Stimulated activated CD8-positive, alpha-beta memory T cell treated with anti-CD3 and anti-CD28 coated beads, Interleukin-15, amount 100 ng/mL, for 4 hours (primary cell): ENCODE measurements around the gene PTPRF.

Experiments used
- DNase-seq, 2 donors: peaks; one replicate each; pipeline ENCODE4 v3.0.0-alpha.2; 2020; ENCODE audit warnings: low read depth in 2 of 2

PTPRF gene

DNA sequence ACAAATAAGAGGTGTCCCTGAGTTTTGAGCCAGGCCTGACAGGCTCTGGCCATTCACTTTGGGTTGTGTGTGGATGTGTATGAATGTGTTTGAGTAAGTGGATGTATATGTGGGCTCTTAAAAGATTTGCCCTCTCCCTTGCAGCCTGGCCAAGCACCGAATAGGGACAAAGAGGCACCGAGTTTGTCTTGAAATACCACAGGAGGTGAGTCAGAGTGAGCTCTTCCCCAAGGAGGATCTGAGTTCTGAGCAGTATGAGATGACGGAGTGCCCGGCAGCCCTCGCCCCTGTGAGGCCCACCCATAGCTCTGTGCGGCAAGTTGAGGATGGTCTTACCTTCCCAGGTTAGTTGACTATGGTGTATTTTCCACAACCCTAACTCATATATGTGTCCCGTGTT, 138.3 kb downstream of the PTPRF start:
- DNase-seq, result no peak

DNA sequence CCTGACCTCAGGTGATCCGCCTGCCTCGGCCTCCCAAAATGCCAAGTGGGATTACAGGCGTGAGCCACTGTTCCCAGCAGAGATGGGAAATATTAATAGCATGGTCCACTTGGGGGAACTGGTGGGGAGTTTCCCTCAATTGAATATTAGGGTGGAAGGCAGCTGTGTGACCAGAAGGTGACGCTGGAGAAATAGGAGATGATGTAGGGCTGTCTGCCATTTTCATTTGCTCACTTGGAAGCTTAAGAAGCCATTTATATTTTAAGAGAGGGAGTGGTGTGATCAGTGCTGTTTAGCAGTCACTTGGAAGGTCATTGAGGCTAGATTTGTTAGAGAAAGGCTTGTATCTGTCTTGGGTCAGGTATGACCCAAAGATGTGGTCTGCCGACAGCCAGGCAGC, 139.2 kb downstream of the PTPRF start:
- DNase-seq, result no peak

DNA sequence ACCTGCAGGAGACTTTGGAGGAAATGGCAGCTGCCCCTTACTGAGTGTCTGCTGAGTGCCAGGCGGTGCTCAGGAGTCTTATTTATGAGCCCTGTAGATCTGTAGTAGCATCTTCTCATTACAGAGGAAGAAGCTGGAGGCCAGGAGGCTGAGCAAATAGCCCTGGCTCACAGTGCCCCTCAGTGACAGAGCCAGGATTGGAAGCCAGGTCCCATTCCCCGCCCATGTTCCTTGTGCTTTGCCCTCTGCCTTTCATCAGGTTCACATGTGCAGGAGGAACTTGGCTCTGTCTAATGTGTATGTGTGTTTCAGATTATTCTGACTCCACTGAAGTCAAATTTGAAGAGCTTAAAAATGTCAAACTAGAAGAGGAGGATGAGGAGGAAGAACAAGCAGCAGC, 140.5 kb downstream of the PTPRF start:
- DNase-seq, result no peak

DNA sequence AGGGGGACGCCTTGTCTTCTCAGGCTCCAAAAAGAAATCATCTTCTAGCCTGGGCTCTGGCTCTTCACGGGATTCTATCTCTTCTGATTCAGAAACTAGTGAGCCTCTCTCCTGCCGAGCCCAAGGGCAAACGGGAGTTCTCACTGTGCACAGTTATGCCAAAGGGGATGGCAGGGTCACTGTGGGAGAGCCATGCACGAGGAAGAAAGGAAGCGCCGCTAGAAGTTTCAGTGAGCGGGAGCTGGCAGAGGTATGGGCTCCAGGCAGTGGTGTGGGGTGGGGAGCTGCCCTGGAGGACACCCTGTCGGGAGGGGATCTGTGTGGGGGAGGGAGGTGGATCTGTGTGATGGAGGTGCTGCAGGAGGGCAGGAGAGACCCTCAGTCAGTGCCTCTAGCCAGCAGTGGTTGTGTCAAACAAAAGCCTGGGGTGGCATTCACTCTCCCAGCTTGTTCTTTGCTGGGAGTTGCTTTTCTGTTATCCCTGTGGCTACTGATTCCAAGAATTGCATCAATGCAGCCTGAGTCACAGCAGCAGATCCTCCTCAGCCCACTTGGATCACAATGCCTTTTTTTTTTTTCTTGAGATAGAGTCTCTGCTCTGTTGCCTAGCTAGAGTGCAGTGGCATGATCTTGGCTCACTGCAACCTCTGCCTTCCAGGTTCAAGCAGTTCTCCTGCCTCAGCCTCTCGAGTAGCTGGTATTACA, 141.1 kb downstream of the PTPRF start:
- no peak for DNase-seq

DNA sequence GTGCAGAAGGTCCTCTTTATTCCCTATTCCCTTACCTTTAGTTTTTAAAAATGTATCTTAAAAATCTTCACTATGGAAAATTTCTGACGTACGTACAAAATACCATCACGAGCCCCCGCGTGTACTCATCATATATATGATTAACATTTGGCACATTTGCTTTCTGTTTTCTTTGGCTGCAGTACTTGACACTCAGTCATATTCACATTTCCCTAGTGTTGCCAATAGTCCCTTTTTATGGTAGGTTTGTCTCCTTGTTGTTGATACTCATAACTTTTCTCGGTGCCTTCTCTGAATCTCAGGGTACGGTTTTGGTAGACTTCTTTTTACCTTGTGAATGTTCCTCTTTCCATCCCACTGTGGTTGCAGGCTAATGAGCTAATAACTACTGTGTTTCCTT, 142.6 kb downstream of the PTPRF start:
- DNase-seq, result no peak
